ENCODE data around the gene FCGR2B.
A peak's percentile ranks its signal among the peaks of the same experiment; 100 is the strongest.
"Not testable (repeated sequence)": the region's sequence is repeated elsewhere in the genome, so short reads cannot be mapped to it uniquely, and the experiment has no call there.

The FCGR2B gene

GRCh38 chr1:161647507-161648360, 15.2 kb upstream of the FCGR2B start:
- DNase-seq = peak; percentile 24 to 59 (median 57)
- H3K27me3 ChIP-seq (replicated peaks in 2 of 5; ENCODE audit: control insufficient read depth in 4 of 5, insufficient read depth in 5 of 5, low read length in 4 of 5); H3K4me1 ChIP-seq (ENCODE audit: control extremely low read depth in 1 of 4, control insufficient read depth in 4 of 4, insufficient read depth in 4 of 4, low read length in 3 of 4); H3K27ac ChIP-seq (ENCODE audit: insufficient read depth in 1 of 2, low read depth in 1 of 2, low read length in 2 of 2, poor library complexity in 1 of 2, severe bottlenecking in 2 of 2); H3K9me3 ChIP-seq (ENCODE audit: control extremely low read depth in 1 of 5, control insufficient read depth in 4 of 5, insufficient read depth in 2 of 5, low read depth in 1 of 5, low read length in 4 of 5); H3K4me3 ChIP-seq (ENCODE audit: control insufficient read depth in 1 of 7, extremely low read depth in 1 of 7, insufficient read depth in 4 of 7, low read depth in 2 of 7, low read length in 6 of 7); POLR2A ChIA-PET; H3K36me3 ChIP-seq (ENCODE audit: control insufficient read depth in 4 of 4, insufficient read depth in 4 of 4, low read length in 3 of 4): not testable (repeated sequence)
- CTCF ChIA-PET = interaction anchor here (0.9 to 2.3 kb wide), 4 partner anchors 90 to 163 kb away, joined by 3 to 14 read pairs (median 6); no protein-coding TSS in a partner anchor
- WGBS (ENCODE audit: insufficient coverage) = 52% methylated on average over 4 of the region's 13 CpGs

- WGBS (ENCODE audit: insufficient coverage) = no CpG with 5 or more reads among the region's 7 CpGs
- CTCF ChIA-PET; H3K4me3 ChIP-seq (ENCODE audit: control insufficient read depth in 1 of 7, extremely low read depth in 1 of 7, insufficient read depth in 4 of 7, low read depth in 2 of 7, low read length in 6 of 7); DNase-seq; H3K27me3 ChIP-seq (replicated peaks in 2 of 5; ENCODE audit: control insufficient read depth in 4 of 5, insufficient read depth in 5 of 5, low read length in 4 of 5); H3K27ac ChIP-seq (ENCODE audit: insufficient read depth in 1 of 2, low read depth in 1 of 2, low read length in 2 of 2, poor library complexity in 1 of 2, severe bottlenecking in 2 of 2); H3K9me3 ChIP-seq (ENCODE audit: control extremely low read depth in 1 of 5, control insufficient read depth in 4 of 5, insufficient read depth in 2 of 5, low read depth in 1 of 5, low read length in 4 of 5); POLR2A ChIA-PET; H3K4me1 ChIP-seq (ENCODE audit: control extremely low read depth in 1 of 4, control insufficient read depth in 4 of 4, insufficient read depth in 4 of 4, low read length in 3 of 4); H3K36me3 ChIP-seq (ENCODE audit: control insufficient read depth in 4 of 4, insufficient read depth in 4 of 4, low read length in 3 of 4): not testable (repeated sequence)
Measured at GRCh38 chr1:161653541-161653940, 9.4 kb upstream of the FCGR2B start.

GRCh38 chr1:161653971-161654370, 9.0 kb upstream of the FCGR2B start:
- POLR2A ChIA-PET; H3K36me3 ChIP-seq (ENCODE audit: control insufficient read depth in 4 of 4, insufficient read depth in 4 of 4, low read length in 3 of 4); H3K4me3 ChIP-seq (ENCODE audit: control insufficient read depth in 1 of 7, extremely low read depth in 1 of 7, insufficient read depth in 4 of 7, low read depth in 2 of 7, low read length in 6 of 7); H3K4me1 ChIP-seq (ENCODE audit: control extremely low read depth in 1 of 4, control insufficient read depth in 4 of 4, insufficient read depth in 4 of 4, low read length in 3 of 4); DNase-seq; H3K27me3 ChIP-seq (replicated peaks in 2 of 5; ENCODE audit: control insufficient read depth in 4 of 5, insufficient read depth in 5 of 5, low read length in 4 of 5); CTCF ChIA-PET; H3K27ac ChIP-seq (ENCODE audit: insufficient read depth in 1 of 2, low read depth in 1 of 2, low read length in 2 of 2, poor library complexity in 1 of 2, severe bottlenecking in 2 of 2); H3K9me3 ChIP-seq (ENCODE audit: control extremely low read depth in 1 of 5, control insufficient read depth in 4 of 5, insufficient read depth in 2 of 5, low read depth in 1 of 5, low read length in 4 of 5): not testable (repeated sequence)
- whole genome bisulfite sequencing (ENCODE audit: insufficient coverage) = no CpG with 5 or more reads among the region's 6 CpGs

- H3K4me3 ChIP-seq (ENCODE audit: control insufficient read depth in 1 of 7, extremely low read depth in 1 of 7, insufficient read depth in 4 of 7, low read depth in 2 of 7, low read length in 6 of 7); H3K27ac ChIP-seq (ENCODE audit: insufficient read depth in 1 of 2, low read depth in 1 of 2, low read length in 2 of 2, poor library complexity in 1 of 2, severe bottlenecking in 2 of 2); CTCF ChIA-PET; H3K9me3 ChIP-seq (ENCODE audit: control extremely low read depth in 1 of 5, control insufficient read depth in 4 of 5, insufficient read depth in 2 of 5, low read depth in 1 of 5, low read length in 4 of 5); H3K27me3 ChIP-seq (replicated peaks in 2 of 5; ENCODE audit: control insufficient read depth in 4 of 5, insufficient read depth in 5 of 5, low read length in 4 of 5); POLR2A ChIA-PET; H3K4me1 ChIP-seq (ENCODE audit: control extremely low read depth in 1 of 4, control insufficient read depth in 4 of 4, insufficient read depth in 4 of 4, low read length in 3 of 4); H3K36me3 ChIP-seq (ENCODE audit: control insufficient read depth in 4 of 4, insufficient read depth in 4 of 4, low read length in 3 of 4); DNase-seq: not testable (repeated sequence)
Measured at GRCh38 chr1:161658524-161658923, 4.4 kb upstream of the FCGR2B start.

- CTCF ChIA-PET; DNase-seq; H3K4me1 ChIP-seq (ENCODE audit: control extremely low read depth in 1 of 4, control insufficient read depth in 4 of 4, insufficient read depth in 4 of 4, low read length in 3 of 4); H3K27me3 ChIP-seq (replicated peaks in 2 of 5; ENCODE audit: control insufficient read depth in 4 of 5, insufficient read depth in 5 of 5, low read length in 4 of 5); H3K36me3 ChIP-seq (ENCODE audit: control insufficient read depth in 4 of 4, insufficient read depth in 4 of 4, low read length in 3 of 4); POLR2A ChIA-PET; H3K9me3 ChIP-seq (ENCODE audit: control extremely low read depth in 1 of 5, control insufficient read depth in 4 of 5, insufficient read depth in 2 of 5, low read depth in 1 of 5, low read length in 4 of 5); H3K4me3 ChIP-seq (ENCODE audit: control insufficient read depth in 1 of 7, extremely low read depth in 1 of 7, insufficient read depth in 4 of 7, low read depth in 2 of 7, low read length in 6 of 7); H3K27ac ChIP-seq (ENCODE audit: insufficient read depth in 1 of 2, low read depth in 1 of 2, low read length in 2 of 2, poor library complexity in 1 of 2, severe bottlenecking in 2 of 2): not testable (repeated sequence)
- no CpG with 5 or more reads among the region's 9 CpGs for WGBS (ENCODE audit: insufficient coverage)
Measured at GRCh38 chr1:161661660-161662311, 1.2 kb upstream of the FCGR2B start.

- POLR2A ChIA-PET; H3K27me3 ChIP-seq (replicated peaks in 2 of 5; ENCODE audit: control insufficient read depth in 4 of 5, insufficient read depth in 5 of 5, low read length in 4 of 5); H3K4me3 ChIP-seq (ENCODE audit: control insufficient read depth in 1 of 7, extremely low read depth in 1 of 7, insufficient read depth in 4 of 7, low read depth in 2 of 7, low read length in 6 of 7); DNase-seq; H3K36me3 ChIP-seq (ENCODE audit: control insufficient read depth in 4 of 4, insufficient read depth in 4 of 4, low read length in 3 of 4); H3K9me3 ChIP-seq (ENCODE audit: control extremely low read depth in 1 of 5, control insufficient read depth in 4 of 5, insufficient read depth in 2 of 5, low read depth in 1 of 5, low read length in 4 of 5); H3K4me1 ChIP-seq (ENCODE audit: control extremely low read depth in 1 of 4, control insufficient read depth in 4 of 4, insufficient read depth in 4 of 4, low read length in 3 of 4); H3K27ac ChIP-seq (ENCODE audit: insufficient read depth in 1 of 2, low read depth in 1 of 2, low read length in 2 of 2, poor library complexity in 1 of 2, severe bottlenecking in 2 of 2); CTCF ChIA-PET: not testable (repeated sequence)
- WGBS (ENCODE audit: insufficient coverage) = no CpG with 5 or more reads among the region's 1 CpG
Measured at GRCh38 chr1:161663569-161663968, 626 bp downstream of the FCGR2B start.

GRCh38 chr1:161664689-161665088, 1.7 kb downstream of the FCGR2B start:
- H3K9me3 ChIP-seq (ENCODE audit: control extremely low read depth in 1 of 5, control insufficient read depth in 4 of 5, insufficient read depth in 2 of 5, low read depth in 1 of 5, low read length in 4 of 5); H3K4me1 ChIP-seq (ENCODE audit: control extremely low read depth in 1 of 4, control insufficient read depth in 4 of 4, insufficient read depth in 4 of 4, low read length in 3 of 4); H3K27me3 ChIP-seq (replicated peaks in 2 of 5; ENCODE audit: control insufficient read depth in 4 of 5, insufficient read depth in 5 of 5, low read length in 4 of 5); H3K4me3 ChIP-seq (ENCODE audit: control insufficient read depth in 1 of 7, extremely low read depth in 1 of 7, insufficient read depth in 4 of 7, low read depth in 2 of 7, low read length in 6 of 7); H3K36me3 ChIP-seq (ENCODE audit: control insufficient read depth in 4 of 4, insufficient read depth in 4 of 4, low read length in 3 of 4); DNase-seq; CTCF ChIA-PET; POLR2A ChIA-PET; H3K27ac ChIP-seq (ENCODE audit: insufficient read depth in 1 of 2, low read depth in 1 of 2, low read length in 2 of 2, poor library complexity in 1 of 2, severe bottlenecking in 2 of 2): not testable (repeated sequence)
- no CpG with 5 or more reads among the region's 4 CpGs for WGBS (ENCODE audit: insufficient coverage)

All from common myeloid progenitor, CD34-positive (primary cell).